Measurements from ENCODE around the gene RPRD1B. TPM values are rescaled to one million over a fixed set of nuclear protein-coding genes. Genes with fewer than 3 reads are reported as not detected.

RPRD1B gene
- 10 to 100 TPM; 36.1 to 36.4 (median 36.2) TPM for polyA plus RNA-seq (ENCODE audit: insufficient read length in 3 of 3)

GRCh38 chr20:38033330-38034107 lies at the start of gene RPRD1B, which contains the start of gene TTI1:
Gene RPRD1B, plus strand, starts transcription at chr20:38033746. Its CDS starts 202 bp downstream, at chr20:38033948.
Gene TTI1, minus strand, starts transcription at chr20:38033456. Its CDS starts 19,640 bp downstream, at chr20:38013816.
- DNase-seq (ENCODE audit: low read depth in 3 of 3, low spot score in 2 of 3), result peak; percentile 89 to 94 (median 92)

- DNase-seq (ENCODE audit: low read depth in 3 of 3, low spot score in 2 of 3), result no peak
Observed at GRCh38 chr20:37984018-37984785, 49.3 kb upstream of the RPRD1B start.

GRCh38 chr20:37986044-37986858 lies 47.3 kb upstream of the RPRD1B start:
- DNase-seq (ENCODE audit: low read depth in 3 of 3, low spot score in 2 of 3), result no peak

GRCh38 chr20:37986873-37987601 lies 46.5 kb upstream of the RPRD1B start:
- no peak for DNase-seq (ENCODE audit: low read depth in 3 of 3, low spot score in 2 of 3)

- DNase-seq (ENCODE audit: low read depth in 3 of 3, low spot score in 2 of 3), result no peak
Observed at GRCh38 chr20:37987602-37988290, 45.8 kb upstream of the RPRD1B start.

- DNase-seq (ENCODE audit: low read depth in 3 of 3, low spot score in 2 of 3), result no peak
Observed at GRCh38 chr20:37988306-37988954, 45.1 kb upstream of the RPRD1B start.

- no peak for DNase-seq (ENCODE audit: low read depth in 3 of 3, low spot score in 2 of 3)
Observed at GRCh38 chr20:37989601-37990295, 43.8 kb upstream of the RPRD1B start.

- no peak for DNase-seq (ENCODE audit: low read depth in 3 of 3, low spot score in 2 of 3)
Observed at GRCh38 chr20:37990571-37991151, 42.9 kb upstream of the RPRD1B start.

- no peak for DNase-seq (ENCODE audit: low read depth in 3 of 3, low spot score in 2 of 3)
Observed at GRCh38 chr20:37991157-37991866, 42.2 kb upstream of the RPRD1B start.

GRCh38 chr20:37991908-37992307 lies 41.6 kb upstream of the RPRD1B start:
- no peak for DNase-seq (ENCODE audit: low read depth in 3 of 3, low spot score in 2 of 3)

GRCh38 chr20:37992802-37993409 lies 40.6 kb upstream of the RPRD1B start:
- no peak for DNase-seq (ENCODE audit: low read depth in 3 of 3, low spot score in 2 of 3)

GRCh38 chr20:37994512-37994911 lies 39.0 kb upstream of the RPRD1B start:
- DNase-seq (ENCODE audit: low read depth in 3 of 3, low spot score in 2 of 3), result no peak

- DNase-seq (ENCODE audit: low read depth in 3 of 3, low spot score in 2 of 3), result no peak
Observed at GRCh38 chr20:37995856-37996605, 37.5 kb upstream of the RPRD1B start.

GRCh38 chr20:37997516-37997915 lies 36.0 kb upstream of the RPRD1B start:
- no peak for DNase-seq (ENCODE audit: low read depth in 3 of 3, low spot score in 2 of 3)

GRCh38 chr20:37999526-38000263 lies 33.9 kb upstream of the RPRD1B start:
- no peak for DNase-seq (ENCODE audit: low read depth in 3 of 3, low spot score in 2 of 3)

- no peak for DNase-seq (ENCODE audit: low read depth in 3 of 3, low spot score in 2 of 3)
Observed at GRCh38 chr20:38000293-38000692, 33.3 kb upstream of the RPRD1B start.

All from right renal cortex interstitium (tissue), 3 donors.